ENCODE data around the gene PPP2R5D.
A peak's percentile ranks its signal among the peaks of the same experiment; 100 is the strongest.

The PPP2R5D gene

DNA sequence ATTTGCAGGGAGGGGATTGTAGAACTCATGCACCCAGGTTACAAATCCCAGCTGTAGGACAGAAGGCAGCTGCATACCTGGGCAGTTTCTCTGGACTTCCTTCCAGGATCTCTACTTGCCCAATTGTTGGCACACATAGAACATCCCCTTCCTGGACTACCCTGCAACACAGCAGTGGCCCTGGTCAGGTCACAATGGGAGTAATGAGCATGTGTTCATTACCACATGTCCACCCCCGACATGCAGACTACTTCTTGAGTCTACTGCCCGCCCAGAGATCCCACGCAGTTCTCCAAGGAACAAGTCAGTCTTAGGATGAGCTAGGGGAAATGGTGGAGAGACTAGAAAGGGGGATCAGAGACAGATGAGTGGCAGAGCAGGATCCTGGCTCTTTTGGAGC is 10.4 kb upstream of the PPP2R5D start:
- no peak overlapping the region for H3K27ac ChIP-seq
- TF ChIP-seq ZFX (IDR thresholded peaks at IDR 0.05; ENCODE audit: borderline replicate concordance): no peak
- TF ChIP-seq, protein P1, sequence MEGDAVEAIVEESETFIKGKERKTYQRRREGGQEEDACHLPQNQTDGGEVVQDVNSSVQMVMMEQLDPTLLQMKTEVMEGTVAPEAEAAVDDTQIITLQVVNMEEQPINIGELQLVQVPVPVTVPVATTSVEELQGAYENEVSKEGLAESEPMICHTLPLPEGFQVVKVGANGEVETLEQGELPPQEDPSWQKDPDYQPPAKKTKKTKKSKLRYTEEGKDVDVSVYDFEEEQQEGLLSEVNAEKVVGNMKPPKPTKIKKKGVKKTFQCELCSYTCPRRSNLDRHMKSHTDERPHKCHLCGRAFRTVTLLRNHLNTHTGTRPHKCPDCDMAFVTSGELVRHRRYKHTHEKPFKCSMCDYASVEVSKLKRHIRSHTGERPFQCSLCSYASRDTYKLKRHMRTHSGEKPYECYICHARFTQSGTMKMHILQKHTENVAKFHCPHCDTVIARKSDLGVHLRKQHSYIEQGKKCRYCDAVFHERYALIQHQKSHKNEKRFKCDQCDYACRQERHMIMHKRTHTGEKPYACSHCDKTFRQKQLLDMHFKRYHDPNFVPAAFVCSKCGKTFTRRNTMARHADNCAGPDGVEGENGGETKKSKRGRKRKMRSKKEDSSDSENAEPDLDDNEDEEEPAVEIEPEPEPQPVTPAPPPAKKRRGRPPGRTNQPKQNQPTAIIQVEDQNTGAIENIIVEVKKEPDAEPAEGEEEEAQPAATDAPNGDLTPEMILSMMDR (IDR thresholded peaks at IDR 0.05): no peak

DNA sequence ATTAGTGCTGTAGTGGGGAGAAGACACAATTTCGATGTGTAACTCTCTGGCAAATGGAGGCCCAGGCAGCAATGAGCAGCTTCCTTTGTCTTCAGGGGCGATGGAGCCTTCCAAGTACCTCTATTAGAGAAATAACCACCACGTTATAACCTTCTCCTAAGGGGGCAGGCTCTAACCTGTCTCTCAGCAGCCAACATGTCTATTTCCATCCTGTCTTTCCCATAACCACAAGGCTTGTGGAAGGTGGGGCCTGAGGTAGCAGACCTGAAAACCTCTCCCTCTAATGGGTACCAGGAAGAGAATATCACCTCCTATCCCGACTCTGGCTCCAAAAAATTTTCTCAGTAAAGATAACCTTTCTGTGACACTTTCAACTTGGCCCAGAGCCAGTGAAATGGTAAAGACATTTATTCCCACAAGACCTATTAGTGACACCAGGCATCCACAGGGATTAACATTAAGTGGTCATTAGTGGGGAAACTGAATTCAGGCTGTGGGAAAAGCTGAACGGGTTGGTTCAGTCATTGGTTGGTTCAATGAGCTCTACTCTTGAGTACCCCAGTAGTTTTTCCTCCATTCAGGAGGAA is 9.4 kb upstream of the PPP2R5D start:
- H3K27ac ChIP-seq: no peak overlapping the region
- TF ChIP-seq ZFX (IDR thresholded peaks at IDR 0.05; ENCODE audit: borderline replicate concordance): no peak
- TF ChIP-seq, protein P1 (IDR thresholded peaks at IDR 0.05): no peak

DNA sequence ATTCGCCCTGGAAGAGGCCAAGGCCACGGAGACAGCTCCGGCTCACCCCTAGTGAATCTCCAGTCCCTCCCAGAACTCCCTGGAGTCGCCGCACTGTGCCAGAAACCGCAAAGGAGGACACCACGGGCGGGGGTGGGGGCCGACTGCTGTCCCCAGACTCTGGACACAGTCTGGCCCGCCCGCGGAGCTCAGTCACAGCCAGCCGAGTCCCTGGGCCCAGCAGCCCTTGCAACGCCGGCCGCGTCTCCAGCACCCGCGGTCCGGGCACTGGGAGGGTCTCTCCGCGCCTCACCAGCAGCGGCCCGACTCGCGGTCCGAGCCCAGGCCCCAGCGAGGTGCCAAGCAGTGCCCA is 5.9 kb upstream of the PPP2R5D start:
- H3K27ac ChIP-seq: peak overlapping the region; percentile 85
- no peak for TF ChIP-seq ZFX (IDR thresholded peaks at IDR 0.05; ENCODE audit: borderline replicate concordance)
- TF ChIP-seq, protein P1 (IDR thresholded peaks at IDR 0.05): no peak

DNA sequence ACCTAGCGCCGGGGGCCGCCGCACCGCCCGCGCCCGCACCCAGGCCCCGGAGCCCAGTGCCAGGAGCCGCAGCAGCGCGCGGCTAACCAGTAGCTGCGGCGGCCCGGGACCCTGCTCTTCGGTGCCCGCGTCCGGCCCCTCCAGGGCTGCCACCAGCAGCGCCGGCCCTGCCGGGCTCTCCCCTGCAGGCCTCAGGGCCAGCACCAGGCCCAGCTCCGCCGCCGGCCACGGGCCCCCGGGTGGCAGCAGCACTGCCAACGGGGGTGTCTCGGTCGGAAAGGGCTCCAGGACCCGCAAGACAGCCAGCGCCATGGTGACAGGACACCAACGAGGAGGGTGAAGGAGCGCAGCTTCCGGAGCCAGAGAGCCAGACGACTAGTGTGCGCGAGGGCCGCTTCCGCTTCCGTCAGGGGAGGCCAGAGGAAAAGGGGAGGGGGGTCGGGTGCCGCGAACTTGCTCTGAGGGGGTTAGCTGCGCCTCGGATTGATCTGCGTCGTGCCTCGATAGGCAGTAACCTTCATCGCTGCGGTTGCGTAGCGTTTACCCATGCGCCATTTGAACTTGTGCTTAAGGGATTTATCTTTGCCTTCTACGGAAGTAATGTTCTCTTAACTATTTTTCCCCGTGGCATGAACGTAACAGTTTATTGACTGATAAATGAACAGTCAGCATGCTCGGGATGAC is 5.4 kb upstream of the PPP2R5D start, which contains the start of gene PEX6:
TSS of gene PEX6 (minus strand) at position 343 of the 684 bp plus-strand sequence. CDS start at position 312, 31 bp downstream.
- TF ChIP-seq, protein P1 (IDR thresholded peaks at IDR 0.05): no peak
- TF ChIP-seq ZFX (IDR thresholded peaks at IDR 0.05; ENCODE audit: borderline replicate concordance): peak; percentile 55; the same call in 1 of the 2 replicates
- peak within 1 kb of the TSS; percentile 85 for H3K27ac ChIP-seq

DNA sequence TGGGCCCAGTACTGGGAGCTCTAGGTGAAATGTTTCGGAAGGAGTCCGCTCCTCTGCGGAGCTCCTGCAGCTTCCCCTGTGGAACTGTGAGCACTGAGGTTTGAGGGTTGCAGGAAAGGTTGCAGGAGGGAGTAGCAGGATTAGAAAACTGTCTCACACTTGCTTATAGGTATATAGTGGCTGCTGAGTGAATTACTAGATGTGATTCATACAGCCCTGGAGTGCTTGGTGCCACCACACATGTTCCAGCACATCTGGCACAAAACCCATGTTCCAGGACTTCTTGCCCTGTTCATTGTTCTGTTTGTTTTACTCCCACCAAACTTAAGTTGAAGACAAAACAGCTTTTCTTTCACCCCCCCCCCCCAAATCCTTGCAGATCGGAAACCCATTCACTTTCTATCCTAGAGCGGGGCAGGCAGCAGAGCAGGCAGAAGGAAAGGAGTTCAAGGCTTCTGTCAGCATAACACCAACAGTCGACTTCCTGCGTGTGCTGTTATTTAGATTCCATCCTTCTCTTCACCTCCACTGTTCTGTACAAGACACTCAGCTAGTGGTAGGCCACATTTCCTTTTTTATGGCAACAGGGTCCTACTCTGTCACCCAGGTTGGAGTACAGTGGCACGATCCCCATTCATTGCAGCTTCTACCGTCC is 4.7 kb upstream of the PPP2R5D start:
- H3K27ac ChIP-seq: peak overlapping the region; percentile 85
- TF ChIP-seq ZFX (IDR thresholded peaks at IDR 0.05; ENCODE audit: borderline replicate concordance): no peak
- TF ChIP-seq, protein P1 (IDR thresholded peaks at IDR 0.05): no peak

DNA sequence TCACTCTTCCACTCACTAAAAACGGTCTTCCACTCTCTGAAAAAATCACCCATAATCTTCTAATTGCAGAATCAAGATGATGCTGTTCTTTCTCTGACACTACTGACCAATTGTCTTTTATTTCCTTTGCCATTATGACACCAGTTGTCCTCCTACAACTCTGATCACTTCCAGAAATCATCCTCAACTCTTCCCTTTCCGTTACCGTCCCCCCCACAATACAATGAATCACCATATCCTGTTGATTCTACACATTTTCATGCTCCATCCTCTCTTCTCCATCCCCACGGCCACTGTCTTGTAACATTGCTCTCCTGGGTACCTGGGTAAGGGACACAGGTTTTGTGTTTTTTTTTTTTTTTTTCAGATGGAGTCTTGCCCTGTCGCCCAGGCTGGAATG is 2.5 kb upstream of the PPP2R5D start:
- TF ChIP-seq ZFX (IDR thresholded peaks at IDR 0.05; ENCODE audit: borderline replicate concordance): no peak
- TF ChIP-seq, protein P1 (IDR thresholded peaks at IDR 0.05): no peak
- no peak overlapping the region for H3K27ac ChIP-seq

All from 22Rv1 (cell line).